Activated CD8-positive, alpha-beta memory T cell treated with anti-CD3 and anti-CD28 coated beads, Interleukin-2, amount 50 U/mL, for 4 hours (primary cell): Measurements from ENCODE around the gene CSMD2.

ENCODE experiments used
- DNase-seq: peaks from one replicate; pipeline ENCODE4 v3.0.0-alpha.2; 2020

Gene CSMD2

GRCh38 chr1:33624261-33624990 is 540.6 kb downstream of the CSMD2 start:
- no peak for DNase-seq

- DNase-seq = no peak
Observed at GRCh38 chr1:33623811-33624210, 541.2 kb downstream of the CSMD2 start.

DNA sequence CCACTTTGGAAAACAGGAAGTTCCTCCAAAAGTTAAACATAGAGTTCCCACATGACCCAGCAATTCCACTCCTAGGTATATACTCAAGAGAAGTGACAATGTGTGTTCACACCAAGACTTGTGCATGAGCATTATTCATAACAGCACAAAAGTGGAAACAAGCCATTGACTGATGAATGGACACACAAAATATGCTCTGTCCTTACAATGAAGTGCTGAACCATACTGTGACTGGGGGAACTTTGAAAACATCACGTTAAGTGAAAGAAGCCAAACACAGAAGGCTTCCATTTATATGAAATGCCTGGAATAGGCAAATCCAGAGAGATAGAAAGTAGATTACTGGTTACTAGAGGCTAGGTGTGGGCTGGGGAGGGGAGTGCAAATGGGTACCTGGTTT is 542.3 kb downstream of the CSMD2 start:
- DNase-seq = no peak

GRCh38 chr1:33618636-33619035 is 546.4 kb downstream of the CSMD2 start:
- no peak for DNase-seq

DNA sequence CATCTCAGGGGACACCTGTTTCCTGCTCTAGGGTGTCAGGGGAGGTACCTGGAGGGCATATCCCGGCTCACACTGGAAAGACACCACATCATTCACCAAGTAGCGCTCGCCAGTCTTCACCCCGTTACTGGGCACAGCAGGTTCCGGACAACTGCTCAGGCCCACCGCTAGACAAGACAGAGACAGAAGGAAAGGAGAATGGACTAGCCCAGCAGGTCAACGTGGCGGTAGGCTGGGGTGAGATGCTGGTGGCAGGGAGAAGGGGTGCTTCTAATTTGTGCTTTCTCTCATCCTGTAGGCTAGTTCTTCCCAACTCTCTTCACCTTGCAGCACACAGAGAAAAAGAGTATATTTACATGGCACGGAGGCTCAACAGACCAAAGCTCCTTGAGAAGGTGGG is 547.6 kb downstream of the CSMD2 start:
- no peak for DNase-seq

- DNase-seq = no peak
Observed at GRCh38 chr1:33616780-33617179, 548.2 kb downstream of the CSMD2 start.

GRCh38 chr1:33615546-33615945 is 549.5 kb downstream of the CSMD2 start:
- DNase-seq = no peak

GRCh38 chr1:33610864-33611455 is 554.1 kb downstream of the CSMD2 start:
- no peak for DNase-seq

DNA sequence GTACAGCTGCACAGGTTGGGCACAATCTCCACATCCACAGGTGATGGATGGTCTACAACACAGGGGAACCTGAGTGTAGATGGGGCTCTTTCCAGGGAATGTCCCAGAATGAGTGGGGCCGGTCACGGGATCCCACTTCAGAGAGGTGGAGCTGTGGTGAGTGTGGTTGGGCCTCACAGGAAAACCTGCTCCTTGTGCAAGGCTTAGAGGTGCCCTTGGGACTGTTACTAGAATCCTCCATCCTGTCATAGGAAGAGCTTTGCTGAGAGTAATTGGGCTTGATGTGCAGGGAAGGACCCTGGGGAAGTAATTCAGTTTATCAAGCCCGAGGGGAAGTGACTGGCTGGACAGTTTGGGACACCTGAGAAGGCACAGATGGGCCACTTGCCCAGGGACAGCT is 554.6 kb downstream of the CSMD2 start:
- no peak for DNase-seq

GRCh38 chr1:33609739-33610138 is 555.3 kb downstream of the CSMD2 start:
- DNase-seq = no peak

DNA sequence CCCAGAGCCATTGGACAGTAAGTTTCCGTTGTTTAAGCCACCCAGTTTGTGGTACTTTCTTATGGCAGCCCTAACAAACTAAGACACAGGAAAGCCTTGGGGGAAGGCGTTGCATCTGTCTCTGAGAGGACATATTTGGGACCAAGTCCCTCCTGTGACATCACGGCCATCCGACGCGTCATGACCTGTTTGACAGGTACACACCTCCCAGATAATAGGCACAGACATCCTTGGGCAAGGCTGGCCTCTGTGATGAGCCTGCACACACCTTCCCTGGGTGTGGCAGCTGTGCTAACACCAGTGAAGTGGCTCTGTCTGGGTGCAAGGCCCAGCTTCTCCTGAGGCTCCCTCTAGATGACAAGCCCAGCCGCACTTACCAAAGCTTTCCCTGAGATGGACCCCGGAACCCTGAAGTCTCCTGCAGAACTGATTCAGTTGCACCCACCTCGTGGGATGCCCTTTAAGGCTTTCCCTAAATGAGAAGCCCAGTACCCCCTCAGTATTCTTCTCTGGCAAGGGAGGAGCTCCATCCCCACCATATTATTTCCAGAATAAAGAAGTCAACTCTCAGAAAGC is 556.1 kb downstream of the CSMD2 start:
- DNase-seq = no peak

DNA sequence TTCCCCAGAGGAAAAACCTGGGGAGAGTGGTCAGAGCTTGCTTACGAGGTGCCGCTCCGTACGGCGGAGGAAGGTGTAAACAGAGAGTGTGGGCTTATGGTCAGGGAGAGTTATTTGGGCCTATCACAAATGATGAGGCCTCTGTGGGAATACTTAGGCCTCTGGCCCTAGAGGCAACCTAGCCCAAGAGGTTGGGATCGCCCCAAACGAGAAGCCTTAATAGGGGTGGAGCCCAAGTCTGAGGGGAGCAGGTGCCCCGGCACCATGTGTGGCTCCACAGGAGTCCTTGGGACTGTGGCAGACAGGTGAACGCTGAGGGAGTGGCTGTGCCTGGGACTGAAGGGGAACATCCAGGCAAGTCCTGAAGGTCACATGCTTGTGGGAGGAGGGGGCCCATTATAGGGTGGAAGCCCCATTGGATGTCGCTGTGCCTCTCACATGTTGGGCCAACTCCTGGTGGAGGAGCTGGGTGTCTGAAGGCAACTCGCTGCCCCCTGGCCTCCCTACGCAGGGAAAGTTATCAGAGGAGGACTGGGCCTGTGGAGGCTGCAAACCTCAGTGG is 557.5 kb downstream of the CSMD2 start:
- DNase-seq = no peak

- no peak for DNase-seq
Observed at GRCh38 chr1:33606272-33606671, 558.8 kb downstream of the CSMD2 start.

DNA sequence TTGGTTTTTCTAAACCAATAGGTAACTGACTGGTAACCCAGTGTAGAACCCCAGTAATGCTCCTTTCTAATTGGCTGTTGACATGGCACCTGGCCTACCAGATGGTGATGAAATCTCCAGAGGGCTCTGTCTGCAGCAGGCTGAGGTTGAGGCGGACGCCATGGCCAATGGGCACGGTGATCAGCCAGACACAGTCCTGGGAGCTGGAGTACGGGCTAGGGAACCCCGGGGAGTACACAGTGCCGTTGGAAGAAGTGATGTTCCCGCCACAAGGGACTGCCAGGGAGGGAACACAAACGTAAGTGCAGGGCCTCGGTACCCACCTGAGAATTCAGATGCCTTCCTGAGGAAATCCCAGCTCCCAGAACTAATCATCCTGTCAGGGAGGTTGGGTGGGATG is 562.8 kb downstream of the CSMD2 start:
- no peak for DNase-seq

- no peak for DNase-seq
Observed at GRCh38 chr1:33601751-33602150, 563.3 kb downstream of the CSMD2 start.

DNA sequence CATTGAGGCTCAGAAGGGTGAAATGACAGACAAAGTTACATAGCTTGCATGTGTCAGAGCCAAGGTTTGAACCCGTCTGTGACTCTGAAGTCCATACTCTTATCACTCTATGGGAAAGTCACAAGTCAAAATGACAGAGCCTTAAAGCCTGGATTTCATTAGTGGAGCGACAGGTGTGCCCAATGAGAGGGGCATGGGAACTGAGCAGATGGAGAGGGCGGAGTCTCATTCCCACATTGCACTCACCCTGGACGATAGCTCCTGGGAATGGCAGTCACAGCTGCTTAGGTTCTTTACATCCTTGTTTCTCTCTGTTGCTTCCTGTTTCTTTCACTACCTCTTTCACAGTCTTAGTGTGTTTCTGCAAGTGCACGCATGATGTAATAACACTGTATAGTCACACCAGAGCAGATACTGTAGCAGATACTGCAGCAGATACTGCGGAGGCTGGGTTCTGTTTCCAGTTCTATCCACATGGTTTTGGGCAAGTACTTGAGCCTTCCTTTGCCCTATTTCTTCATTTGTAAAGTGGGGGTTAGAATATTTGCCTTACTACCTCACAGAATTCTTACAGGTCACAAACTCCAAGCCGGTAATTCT is 565.4 kb downstream of the CSMD2 start:
- DNase-seq = no peak

- DNase-seq = no peak
Observed at GRCh38 chr1:33588726-33589125, 576.3 kb downstream of the CSMD2 start.

GRCh38 chr1:33586795-33587194 is 578.2 kb downstream of the CSMD2 start:
- DNase-seq = no peak

- DNase-seq = no peak
Observed at GRCh38 chr1:33586106-33586505, 578.9 kb downstream of the CSMD2 start.

GRCh38 chr1:33583567-33583966 is 581.5 kb downstream of the CSMD2 start:
- DNase-seq = no peak

GRCh38 chr1:33578557-33579448 is 586.2 kb downstream of the CSMD2 start:
- DNase-seq = no peak

DNA sequence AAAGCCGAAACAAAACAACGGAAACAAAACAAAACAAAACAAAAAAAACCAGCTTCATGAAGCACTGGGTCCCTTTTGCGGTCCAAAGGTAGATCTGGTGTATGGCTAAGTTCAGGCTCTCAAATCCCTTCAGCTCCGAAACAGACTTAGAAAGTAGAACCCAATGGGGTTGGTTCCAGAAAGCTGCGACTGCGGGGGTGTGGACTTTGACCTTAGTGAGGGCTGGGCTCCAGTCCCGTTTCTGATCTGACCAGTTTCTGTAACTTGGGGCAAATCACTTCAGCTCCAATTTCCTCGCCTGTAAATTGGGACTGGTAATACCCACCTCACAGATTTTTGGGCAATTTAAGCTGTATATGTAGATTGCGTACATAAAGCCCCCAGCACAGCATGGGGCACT is 587.4 kb downstream of the CSMD2 start:
- DNase-seq = no peak
